Measurements from ENCODE around the gene AIFM1. TPM values are rescaled to one million over a fixed set of nuclear protein-coding genes. Genes with fewer than 3 reads are reported as not detected.

AIFM1 gene
- total RNA-seq: 10 to 100 TPM; 43.4 to 47.6 TPM

DNA sequence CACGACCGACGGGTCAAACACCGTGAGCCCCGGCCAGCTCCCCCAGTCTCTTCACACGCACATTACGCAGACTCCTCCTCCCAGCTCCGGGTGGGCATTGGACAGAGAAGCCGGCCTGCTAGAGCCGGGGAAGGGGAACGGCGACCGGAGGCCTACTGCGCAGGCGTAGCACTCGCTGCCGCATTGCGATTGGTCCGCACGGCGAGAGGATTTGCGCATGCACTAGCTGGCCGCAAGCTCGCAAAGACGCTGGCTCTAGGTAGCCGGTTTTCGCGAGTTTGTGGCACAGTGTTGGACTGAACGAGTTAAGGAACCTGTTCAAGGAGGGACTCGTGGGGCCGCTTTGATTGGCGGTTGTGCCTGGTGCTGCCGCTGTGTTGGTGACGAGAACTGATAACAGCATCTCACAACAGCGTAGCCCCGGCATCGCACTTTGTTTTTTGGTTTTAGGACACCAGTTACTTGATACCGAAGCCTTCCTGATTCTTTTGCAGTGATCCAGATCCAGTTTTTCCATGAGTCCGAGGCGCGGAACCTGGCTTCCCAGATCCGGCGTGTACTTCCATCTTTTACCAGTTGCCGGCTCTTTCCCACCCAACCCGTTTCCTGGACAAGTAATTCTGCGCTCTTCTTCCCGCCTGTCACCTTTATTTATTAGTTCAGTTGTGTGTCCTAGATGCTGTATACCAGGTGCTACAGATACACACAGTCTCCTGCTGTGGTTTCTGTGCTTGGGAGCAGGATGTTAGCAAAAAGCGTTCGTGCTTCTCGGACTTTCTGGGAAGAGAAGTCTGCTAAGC is at the start of gene AIFM1:
AIFM1 (minus strand) TSS at position 139 of the 800 bp plus-strand sequence. CDS start 185 bp downstream, outside the sequence.
- Mint-ChIP-seq H3K27me3 (ENCODE audit: low read depth) (no peaks in the 10 kb centered on the region), H3K27ac (peak within 1 kb of the TSS; percentile 88), H3K4me1 (ENCODE audit: low read depth) (peaks cover 49% of the 10 kb centered on the region), H3K9me3 (ENCODE audit: insufficient read depth) (no peaks in the 10 kb centered on the region), H3K4me3 (peak within 1 kb of the TSS; percentile 80), H3K36me3 (ENCODE audit: low read depth) (peaks cover 5% of the 10 kb centered on the region)
- peak; percentile 91 for DNase-seq
- peak; percentile 94 for ATAC-seq
- POLR2A ChIA-PET: interaction anchor here (0.6 to 1.0 kb wide), 2 partner anchors 78 to 379 kb away, joined by 3 read pairs; no protein-coding TSS in a partner anchor
- CTCF ChIA-PET: interaction anchor here (0.7 to 1.3 kb wide), 4 partner anchors 10 to 86 kb away, joined by 3 to 5 read pairs (median 4); no protein-coding TSS in a partner anchor

DNA sequence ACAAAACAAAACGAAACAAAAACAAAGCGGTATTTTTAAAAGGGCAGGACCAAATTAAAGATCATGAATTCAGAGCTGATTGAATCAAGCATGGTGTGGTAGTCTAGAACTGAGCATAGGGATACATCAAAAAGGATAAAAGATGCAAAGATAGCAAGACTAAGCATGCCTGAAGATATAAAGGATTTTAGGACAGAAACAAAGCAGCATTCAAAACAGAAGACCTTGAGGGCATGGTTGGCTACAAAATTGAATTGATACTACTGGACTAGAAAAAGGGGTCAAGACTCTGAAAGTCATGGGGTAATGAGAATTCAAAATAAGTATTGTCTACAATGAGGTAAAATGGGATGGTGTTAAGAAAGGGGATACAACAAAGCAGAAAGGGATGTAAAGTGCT is 47.7 kb upstream of the AIFM1 start:
- H3K36me3 Mint-ChIP-seq (ENCODE audit: low read depth): peaks cover 31% of the 10 kb centered on the region
- ATAC-seq (no peak), DNase-seq (no peak)
- no peak overlapping the region for H3K4me3 Mint-ChIP-seq
- H3K27ac Mint-ChIP-seq: no peak overlapping the region
- POLR2A ChIA-PET: no interaction called here
- no peaks in the 10 kb centered on the region for H3K4me1 Mint-ChIP-seq (ENCODE audit: low read depth)
- no peaks in the 10 kb centered on the region for H3K27me3 Mint-ChIP-seq (ENCODE audit: low read depth)
- no peaks in the 10 kb centered on the region for H3K9me3 Mint-ChIP-seq (ENCODE audit: insufficient read depth)
- CTCF ChIA-PET: no interaction called here

DNA sequence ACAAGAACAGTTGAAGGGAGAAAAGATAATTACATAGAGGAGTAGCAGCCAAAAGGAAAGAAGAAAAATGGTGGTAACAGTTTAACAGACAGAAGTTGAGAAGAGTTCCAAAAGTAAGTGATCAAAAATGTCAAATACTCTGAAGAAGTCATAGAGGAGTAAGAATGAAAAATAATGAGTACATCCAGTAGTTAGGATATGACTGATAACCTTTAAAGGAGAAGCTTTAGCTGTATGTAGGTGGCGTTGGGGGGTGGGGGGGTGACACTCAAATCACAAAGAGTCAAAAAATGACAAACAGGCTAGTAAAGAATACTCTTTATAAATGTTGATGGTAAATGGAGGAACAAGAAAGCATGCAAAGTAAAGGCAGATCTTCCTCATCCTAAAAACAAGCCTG is 46.7 kb upstream of the AIFM1 start:
- POLR2A ChIA-PET: no interaction called here
- CTCF ChIA-PET: no interaction called here
- no peaks in the 10 kb centered on the region for H3K9me3 Mint-ChIP-seq (ENCODE audit: insufficient read depth)
- DNase-seq (no peak), ATAC-seq (no peak)
- H3K4me1 Mint-ChIP-seq (ENCODE audit: low read depth): no peaks in the 10 kb centered on the region
- H3K4me3 Mint-ChIP-seq: no peak overlapping the region
- no peak overlapping the region for H3K27ac Mint-ChIP-seq
- peaks cover 31% of the 10 kb centered on the region for H3K36me3 Mint-ChIP-seq (ENCODE audit: low read depth)
- H3K27me3 Mint-ChIP-seq (ENCODE audit: low read depth): no peaks in the 10 kb centered on the region

DNA sequence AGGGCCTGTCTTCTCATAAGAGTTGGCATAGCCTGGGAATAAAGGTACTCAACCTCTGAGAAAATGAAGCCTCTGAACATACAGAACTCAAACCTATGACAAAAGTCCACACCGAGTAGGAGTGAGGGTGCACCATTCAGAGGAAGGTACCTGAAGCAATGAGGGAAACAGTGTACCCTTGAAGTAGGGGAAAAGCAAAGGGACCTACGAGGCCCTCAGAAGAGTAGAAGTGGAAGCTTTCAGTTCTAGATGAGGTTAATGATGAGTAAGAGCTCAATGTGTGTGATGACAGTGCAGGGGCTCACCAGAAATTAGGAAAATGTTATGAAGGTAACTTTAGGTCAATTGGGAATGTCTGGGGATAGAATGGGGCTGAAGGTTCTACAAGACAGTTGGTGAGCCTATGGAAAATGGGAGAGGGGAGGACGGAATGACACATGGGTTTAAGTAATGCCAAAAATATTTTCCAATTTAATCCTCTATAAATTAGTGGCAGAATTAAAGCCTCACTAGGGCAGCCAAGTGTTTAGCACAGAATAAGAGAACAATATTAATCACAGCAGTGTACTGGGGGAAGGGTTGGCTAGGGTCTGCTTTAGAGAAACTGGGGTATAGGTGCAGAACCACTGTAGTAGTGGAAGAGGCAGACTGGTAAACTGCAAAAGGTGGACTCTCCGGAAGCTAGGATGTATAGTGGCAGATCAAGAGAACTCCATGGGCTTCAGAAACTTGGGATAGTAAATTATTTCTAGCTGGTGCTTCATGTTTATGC is 46.0 kb upstream of the AIFM1 start:
- H3K9me3 Mint-ChIP-seq (ENCODE audit: insufficient read depth): no peaks in the 10 kb centered on the region
- ChIA-PET CTCF (no interaction called here), POLR2A (no interaction called here)
- DNase-seq (no peak), ATAC-seq (no peak)
- H3K4me1 Mint-ChIP-seq (ENCODE audit: low read depth): no peaks in the 10 kb centered on the region
- H3K27ac Mint-ChIP-seq: no peak overlapping the region
- H3K27me3 Mint-ChIP-seq (ENCODE audit: low read depth): no peaks in the 10 kb centered on the region
- H3K4me3 Mint-ChIP-seq: no peak overlapping the region
- peaks cover 27% of the 10 kb centered on the region for H3K36me3 Mint-ChIP-seq (ENCODE audit: low read depth)

DNA sequence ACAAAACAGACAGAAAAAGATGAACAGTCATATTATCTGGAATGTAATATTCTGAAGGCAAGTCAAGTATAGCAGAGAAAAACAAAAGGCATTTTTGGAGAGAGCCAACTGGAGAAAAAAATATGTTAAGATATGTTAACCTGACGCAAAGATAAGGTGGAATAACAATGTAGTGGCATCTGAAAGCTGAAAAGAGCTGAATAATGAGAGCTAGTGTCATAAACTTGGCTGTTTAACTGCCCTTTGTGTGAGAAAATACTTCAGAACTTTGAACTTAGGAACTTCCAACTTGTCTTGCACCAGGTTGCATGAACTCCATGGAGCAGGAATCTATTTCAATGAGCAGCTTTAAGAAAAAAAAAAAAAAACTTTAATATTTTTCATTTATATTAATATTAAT is 39.0 kb upstream of the AIFM1 start:
- Mint-ChIP-seq H3K4me3 (no peak overlapping the region), H3K9me3 (ENCODE audit: insufficient read depth) (no peaks in the 10 kb centered on the region), H3K4me1 (ENCODE audit: low read depth) (no peaks in the 10 kb centered on the region), H3K27me3 (ENCODE audit: low read depth) (no peaks in the 10 kb centered on the region), H3K36me3 (ENCODE audit: low read depth) (peaks cover 11% of the 10 kb centered on the region), H3K27ac (no peak overlapping the region)
- ATAC-seq (no peak), DNase-seq (no peak)
- ChIA-PET POLR2A (no interaction called here), CTCF (no interaction called here)

DNA sequence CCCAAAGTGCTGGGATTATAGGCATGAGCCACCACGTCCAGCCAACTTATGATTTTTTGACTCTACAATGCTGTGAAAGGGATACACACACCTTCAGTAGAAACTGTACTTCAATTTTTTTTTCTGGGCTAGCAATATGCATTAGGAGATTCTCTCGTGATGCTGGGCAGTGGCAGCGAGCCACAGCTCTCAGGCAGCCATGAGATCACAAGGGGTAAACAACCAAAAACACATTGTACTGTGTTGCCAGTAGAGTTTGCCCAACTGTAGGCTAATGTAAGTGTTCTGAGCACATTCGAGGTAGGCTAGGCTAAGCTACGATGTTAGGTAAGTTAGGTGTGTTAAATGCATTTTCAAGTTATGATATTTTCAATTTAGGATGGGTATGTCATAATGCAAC is 31.8 kb upstream of the AIFM1 start:
- Mint-ChIP-seq H3K27me3 (ENCODE audit: low read depth) (peaks cover 3% of the 10 kb centered on the region), H3K4me1 (ENCODE audit: low read depth) (peaks cover 4% of the 10 kb centered on the region), H3K4me3 (no peak overlapping the region), H3K9me3 (ENCODE audit: insufficient read depth) (no peaks in the 10 kb centered on the region), H3K36me3 (ENCODE audit: low read depth) (no peaks in the 10 kb centered on the region), H3K27ac (no peak overlapping the region)
- DNase-seq: no peak
- CTCF ChIA-PET: interaction anchor here (1.0 kb wide), 1 partner anchor 117 kb away, joined by 3 read pairs; no protein-coding TSS in a partner anchor
- ATAC-seq: no peak
- POLR2A ChIA-PET: no interaction called here

DNA sequence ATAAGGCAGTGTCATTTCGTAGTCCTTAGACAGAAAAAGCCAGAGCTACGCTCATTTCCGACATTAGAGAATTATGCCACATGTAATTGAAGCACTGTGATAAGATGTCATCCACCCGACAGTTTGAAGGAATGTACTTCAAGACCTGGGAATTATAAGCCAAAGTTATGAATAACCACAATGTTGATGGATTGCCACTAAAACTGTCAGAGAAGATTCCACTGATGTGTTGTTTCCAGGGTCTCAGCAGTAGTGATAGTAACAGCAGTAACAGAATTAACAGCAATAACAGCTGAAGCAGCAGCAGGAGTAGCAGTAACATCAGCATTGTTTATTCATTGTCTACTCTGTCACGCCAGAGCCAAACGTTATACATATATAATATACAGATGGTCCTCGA is 30.8 kb upstream of the AIFM1 start:
- Mint-ChIP-seq H3K27me3 (ENCODE audit: low read depth) (peaks cover 3% of the 10 kb centered on the region), H3K4me3 (no peak overlapping the region), H3K27ac (no peak overlapping the region), H3K9me3 (ENCODE audit: insufficient read depth) (no peaks in the 10 kb centered on the region), H3K36me3 (ENCODE audit: low read depth) (no peaks in the 10 kb centered on the region), H3K4me1 (ENCODE audit: low read depth) (peaks cover 8% of the 10 kb centered on the region)
- CTCF ChIA-PET: interaction anchor here (1.0 kb wide), 1 partner anchor 116 kb away, joined by 3 read pairs; no protein-coding TSS in a partner anchor
- POLR2A ChIA-PET: no interaction called here
- ATAC-seq: no peak
- no peak for DNase-seq

DNA sequence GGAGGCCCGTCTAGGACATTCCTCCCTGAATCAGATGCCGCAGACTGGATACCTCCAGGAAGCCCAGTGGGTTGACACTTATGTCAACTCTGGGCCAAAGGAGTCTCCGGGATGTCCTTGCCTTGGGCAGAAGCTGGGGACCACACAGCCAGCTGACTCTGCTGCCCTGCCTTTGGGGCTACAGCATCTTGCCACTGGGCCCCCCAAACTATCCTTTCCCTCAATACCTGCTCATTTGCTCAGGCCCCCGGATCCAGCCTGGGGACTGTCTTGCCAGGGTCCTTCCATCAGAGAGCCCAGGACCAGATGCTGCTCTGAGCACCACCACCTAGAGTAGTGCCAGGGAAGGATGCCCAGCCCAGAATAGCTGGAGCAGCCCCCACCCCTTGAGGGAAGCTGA is 25.2 kb upstream of the AIFM1 start:
- Mint-ChIP-seq H3K4me3 (no peak overlapping the region), H3K27me3 (ENCODE audit: low read depth) (peaks cover 3% of the 10 kb centered on the region), H3K27ac (no peak overlapping the region), H3K36me3 (ENCODE audit: low read depth) (no peaks in the 10 kb centered on the region), H3K4me1 (ENCODE audit: low read depth) (peaks cover 10% of the 10 kb centered on the region), H3K9me3 (ENCODE audit: insufficient read depth) (no peaks in the 10 kb centered on the region)
- ATAC-seq (no peak), DNase-seq (no peak)
- POLR2A ChIA-PET: no interaction called here
- CTCF ChIA-PET: interaction anchor here (0.7 to 6.5 kb wide), 5 partner anchors 17 to 130 kb away, joined by 3 to 65 read pairs (median 7); no protein-coding TSS in a partner anchor

DNA sequence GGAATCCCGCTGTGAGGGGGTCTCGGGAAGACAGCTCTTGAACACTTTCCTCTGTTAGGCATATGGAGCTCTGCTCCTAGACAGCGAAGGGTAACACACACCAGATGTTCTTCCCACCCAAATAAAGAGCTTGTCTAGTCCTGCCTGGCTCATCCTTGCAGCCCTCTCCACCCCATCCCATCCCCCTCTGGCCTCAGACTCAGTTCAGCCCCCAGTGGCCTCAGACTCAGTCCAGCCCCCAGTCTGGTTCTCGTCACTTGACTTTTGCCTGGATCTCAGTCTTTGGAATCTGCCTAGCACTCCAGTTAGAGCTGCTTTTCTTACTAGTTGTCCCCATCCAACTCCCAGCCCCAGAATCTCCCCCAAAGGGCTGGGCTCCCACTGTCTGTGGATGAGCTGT is 21.0 kb upstream of the AIFM1 start:
- H3K27me3 Mint-ChIP-seq (ENCODE audit: low read depth): no peaks in the 10 kb centered on the region
- no peak overlapping the region for H3K27ac Mint-ChIP-seq
- H3K36me3 Mint-ChIP-seq (ENCODE audit: low read depth): peaks cover 13% of the 10 kb centered on the region
- DNase-seq: no peak
- POLR2A ChIA-PET: interaction anchor here (0.9 kb wide), 1 partner anchor 16 kb away, joined by 4 read pairs; no protein-coding TSS in a partner anchor
- no peak for ATAC-seq
- H3K4me1 Mint-ChIP-seq (ENCODE audit: low read depth): peaks cover 20% of the 10 kb centered on the region
- no peaks in the 10 kb centered on the region for H3K9me3 Mint-ChIP-seq (ENCODE audit: insufficient read depth)
- CTCF ChIA-PET: interaction anchor here (1.1 to 2.5 kb wide), 5 partner anchors 10 to 126 kb away, joined by 3 to 12 read pairs (median 4); no protein-coding TSS in a partner anchor
- no peak overlapping the region for H3K4me3 Mint-ChIP-seq

DNA sequence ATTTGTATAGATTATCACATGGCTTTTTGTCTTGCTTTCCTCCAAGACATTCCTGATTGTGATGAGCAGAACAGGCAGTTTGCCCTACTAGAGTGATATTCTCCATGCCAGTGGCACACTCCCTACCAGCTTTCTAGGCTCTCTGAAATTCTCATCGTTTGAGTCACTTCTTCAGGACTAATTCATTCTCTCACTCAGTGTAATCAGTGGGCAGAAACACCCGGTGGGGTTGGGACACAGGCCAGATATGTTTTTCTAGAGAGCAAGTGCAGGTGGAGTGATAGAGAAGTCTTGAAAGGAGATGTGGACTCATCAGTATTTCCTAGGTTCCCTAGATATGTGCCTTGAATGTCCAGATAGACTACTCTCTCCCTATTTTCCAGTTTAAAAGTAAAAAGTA is 19.2 kb upstream of the AIFM1 start:
- H3K4me1 Mint-ChIP-seq (ENCODE audit: low read depth): peaks cover 22% of the 10 kb centered on the region
- DNase-seq: no peak
- H3K4me3 Mint-ChIP-seq: no peak overlapping the region
- H3K27me3 Mint-ChIP-seq (ENCODE audit: low read depth): no peaks in the 10 kb centered on the region
- H3K36me3 Mint-ChIP-seq (ENCODE audit: low read depth): peaks cover 21% of the 10 kb centered on the region
- no peak for ATAC-seq
- CTCF ChIA-PET: interaction anchor here (2.5 kb wide), 1 partner anchor 104 kb away, joined by 12 read pairs; no protein-coding TSS in a partner anchor
- H3K9me3 Mint-ChIP-seq (ENCODE audit: insufficient read depth): no peaks in the 10 kb centered on the region
- POLR2A ChIA-PET: no interaction called here
- no peak overlapping the region for H3K27ac Mint-ChIP-seq

DNA sequence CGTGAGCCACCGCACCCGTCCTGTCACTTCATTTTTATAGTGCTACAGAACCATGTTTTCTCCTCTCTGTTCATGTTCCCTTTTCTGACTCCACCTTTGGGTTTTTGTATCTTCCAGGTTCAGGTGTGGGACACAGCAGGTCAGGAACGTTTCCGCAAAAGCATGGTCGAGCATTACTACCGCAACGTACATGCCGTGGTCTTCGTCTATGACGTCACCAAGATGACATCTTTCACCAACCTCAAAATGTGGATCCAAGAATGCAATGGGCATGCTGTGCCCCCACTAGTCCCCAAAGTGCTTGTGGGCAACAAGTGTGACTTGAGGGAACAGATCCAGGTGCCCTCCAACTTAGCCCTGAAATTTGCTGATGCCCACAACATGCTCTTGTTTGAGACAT is 18.5 kb upstream of the AIFM1 start:
- H3K4me1 Mint-ChIP-seq (ENCODE audit: low read depth): peaks cover 28% of the 10 kb centered on the region
- peaks cover 27% of the 10 kb centered on the region for H3K36me3 Mint-ChIP-seq (ENCODE audit: low read depth)
- ChIA-PET POLR2A (no interaction called here), CTCF (no interaction called here)
- H3K27me3 Mint-ChIP-seq (ENCODE audit: low read depth): no peaks in the 10 kb centered on the region
- no peak for ATAC-seq
- H3K4me3 Mint-ChIP-seq: no peak overlapping the region
- no peaks in the 10 kb centered on the region for H3K9me3 Mint-ChIP-seq (ENCODE audit: insufficient read depth)
- H3K27ac Mint-ChIP-seq: peak overlapping the region; percentile 71
- no peak for DNase-seq

Measured in activated CD8-positive, alpha-beta T cell treated with anti-CD3 and anti-CD28 coated beads, Interleukin-2, amount 10 ng/mL, durations not matched to agents 7 days and 5 days (primary cell).